C4-2B (cell line): ENCODE measurements around the gene SCAMP1.

Experiments used
- CTCF ChIP-seq: fragments of 450-650 bp; conservative IDR thresholded peaks from 2 replicates; pipeline ENCODE4 v1.5.1; 2017; ENCODE audit warnings: mild to moderate bottlenecking
- ZFX ChIP-seq: fragments of 450-650 bp; IDR thresholded peaks from 2 replicates; pipeline ENCODE4 v1.6.1; 2017

GRCh38 chr5:78514427-78515330 lies 154.3 kb downstream of the SCAMP1 start:
- TF ChIP-seq CTCF (no peak), ZFX (no peak)
